Kidney epithelial cell (primary cell): ENCODE measurements around the gene SPTBN4. TPM values are rescaled to one million over a fixed set of nuclear protein-coding genes. Genes with fewer than 3 reads are reported as not detected.

ENCODE experiments used
- DNase-seq: peaks from one replicate; pipeline ENCODE4 v3.0.0-alpha.2; 2010; ENCODE audit warnings: low read depth
- H3K27me3 ChIP-seq: 2 replicates; pipeline ENCODE4 v1.6.0; 2011; ENCODE audit warnings: low read length; ENCODE audit not compliant: control insufficient read depth, insufficient read depth
- H3K36me3 ChIP-seq: 2 replicates; pipeline ENCODE4 v1.5.1; 2011; ENCODE audit warnings: low read length; ENCODE audit not compliant: control insufficient read depth, insufficient read depth
- H3K4me3 ChIP-seq: 2 replicates; pipeline ENCODE4 v1.5.1; 2011; ENCODE audit warnings: low read depth, mild to moderate bottlenecking, control low read depth, low read length
- total RNA-seq: library from RNA; depleted of rRNA; stranded (reverse); fragments of >200 nt; gene quantifications from 2 replicates; pipeline ENCODE4 v1.2.3, GENCODE V29; 2015
- TF ChIP-seq, protein P1 (sequence below): IDR thresholded peaks from 2 replicates; pipeline ENCODE4 v1.5.1; 2011; ENCODE audit warnings: mild to moderate bottlenecking, moderate library complexity, low read length, control low read depth, inconsistent platforms; ENCODE audit not compliant: insufficient read depth, poor library complexity, severe bottlenecking

SPTBN4 gene
- total RNA-seq, 1 donor from 2014 or later, result 2.4 TPM

DNA sequence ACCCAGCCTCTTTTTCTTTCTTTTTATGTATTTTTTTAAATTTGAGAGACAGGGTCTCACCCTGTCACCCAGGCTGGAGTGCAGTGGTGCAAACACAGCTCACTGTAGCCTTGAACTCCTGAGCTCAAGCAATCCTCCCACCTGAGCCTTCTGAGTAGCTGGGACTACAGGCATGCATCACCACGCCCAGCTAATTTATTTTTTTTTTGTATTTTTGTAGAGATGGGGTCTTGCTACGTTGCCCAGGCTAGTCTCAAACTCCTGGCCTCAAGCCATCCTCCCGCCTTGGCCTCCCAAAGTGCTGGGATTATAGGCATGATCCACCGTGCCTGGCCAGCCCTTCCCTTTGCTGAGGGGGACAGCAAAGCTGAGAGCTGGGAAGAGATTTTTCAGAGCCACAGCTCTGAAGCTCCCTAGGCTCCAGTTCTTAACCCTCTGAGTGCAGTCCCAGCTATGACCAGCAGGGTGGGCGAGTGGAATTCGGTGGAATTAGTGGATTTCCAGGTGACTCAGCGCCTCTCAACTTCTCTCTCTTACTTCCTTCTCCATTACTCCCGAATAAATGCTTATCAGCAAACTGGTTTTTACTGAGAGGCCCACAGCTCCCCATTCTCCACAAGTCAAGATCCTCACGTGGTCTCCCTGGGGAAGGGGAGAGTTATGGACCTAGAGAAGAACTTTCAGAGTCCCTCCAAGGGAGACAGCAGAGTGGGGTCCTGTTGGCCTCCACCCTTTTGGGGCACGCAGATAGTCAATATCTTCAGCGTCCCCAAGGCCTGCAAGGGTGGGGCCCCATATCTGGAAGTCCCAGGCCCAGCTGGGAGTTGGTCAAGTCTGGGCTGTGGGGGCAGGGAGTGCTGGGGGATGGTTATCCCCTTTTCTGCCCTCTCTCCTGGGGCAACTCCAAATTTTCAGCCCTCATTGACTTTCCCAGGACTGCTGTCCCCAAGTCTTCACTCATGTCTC lies 2.5 kb upstream of the SPTBN4 start:
- Histone ChIP-seq H3K4me3 (no peak overlapping the region), H3K36me3 (no peaks in the 10 kb centered on the region)
- DNase-seq, result peak; percentile 61

DNA sequence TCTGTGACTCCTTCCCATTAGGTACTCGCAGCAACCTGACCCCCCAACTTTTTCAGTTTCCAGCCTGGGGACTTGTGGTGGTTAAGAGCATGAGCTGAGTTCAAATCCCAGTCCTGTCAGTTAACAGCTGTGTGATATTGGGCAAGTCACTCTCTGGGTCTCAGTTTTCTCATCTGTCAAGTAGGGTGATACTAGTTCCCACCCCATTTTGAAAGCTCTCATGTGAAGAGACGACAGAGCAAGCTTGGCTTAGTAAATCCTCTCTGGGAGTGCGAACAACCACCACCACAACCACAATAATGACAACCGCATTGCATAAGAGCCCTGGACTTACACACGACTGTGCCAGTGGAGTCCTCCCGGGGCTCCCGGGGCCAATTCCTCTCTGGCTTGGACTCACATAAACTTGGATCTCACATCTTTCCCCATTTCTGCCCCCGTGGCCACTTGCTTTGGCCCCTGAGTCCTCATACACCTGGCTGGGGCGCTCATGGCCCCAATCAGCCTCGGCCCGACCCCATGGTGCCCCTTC lies 1.7 kb upstream of the SPTBN4 start:
- H3K36me3 ChIP-seq, result no peaks in the 10 kb centered on the region
- TF ChIP-seq, protein P1, sequence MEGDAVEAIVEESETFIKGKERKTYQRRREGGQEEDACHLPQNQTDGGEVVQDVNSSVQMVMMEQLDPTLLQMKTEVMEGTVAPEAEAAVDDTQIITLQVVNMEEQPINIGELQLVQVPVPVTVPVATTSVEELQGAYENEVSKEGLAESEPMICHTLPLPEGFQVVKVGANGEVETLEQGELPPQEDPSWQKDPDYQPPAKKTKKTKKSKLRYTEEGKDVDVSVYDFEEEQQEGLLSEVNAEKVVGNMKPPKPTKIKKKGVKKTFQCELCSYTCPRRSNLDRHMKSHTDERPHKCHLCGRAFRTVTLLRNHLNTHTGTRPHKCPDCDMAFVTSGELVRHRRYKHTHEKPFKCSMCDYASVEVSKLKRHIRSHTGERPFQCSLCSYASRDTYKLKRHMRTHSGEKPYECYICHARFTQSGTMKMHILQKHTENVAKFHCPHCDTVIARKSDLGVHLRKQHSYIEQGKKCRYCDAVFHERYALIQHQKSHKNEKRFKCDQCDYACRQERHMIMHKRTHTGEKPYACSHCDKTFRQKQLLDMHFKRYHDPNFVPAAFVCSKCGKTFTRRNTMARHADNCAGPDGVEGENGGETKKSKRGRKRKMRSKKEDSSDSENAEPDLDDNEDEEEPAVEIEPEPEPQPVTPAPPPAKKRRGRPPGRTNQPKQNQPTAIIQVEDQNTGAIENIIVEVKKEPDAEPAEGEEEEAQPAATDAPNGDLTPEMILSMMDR, result no peak
- H3K27me3 ChIP-seq, result peaks cover 14% of the 10 kb centered on the region
- no peak for DNase-seq
- H3K4me3 ChIP-seq, result peak overlapping the region; percentile 66

More for the DNA sequence above, 2.5 kb upstream of the SPTBN4 start:
- H3K27me3 ChIP-seq, result peaks cover 14% of the 10 kb centered on the region
- TF ChIP-seq, protein P1, result peak; percentile 84

- TF ChIP-seq, protein P1, result no peak
- peak within 1 kb of the TSS; percentile 66 for H3K4me3 ChIP-seq
- H3K27me3 ChIP-seq, result peaks cover 14% of the 10 kb centered on the region
- peak; percentile 91 for DNase-seq
- H3K36me3 ChIP-seq, result no peaks in the 10 kb centered on the region
Measured at GRCh38 chr19:40465557-40466218, 1.1 kb upstream of the SPTBN4 start, which contains the start of gene BLVRB. Gene BLVRB (minus strand): TSS chr19:40465745. CDS start chr19:40465688, 57 bp downstream.

DNA sequence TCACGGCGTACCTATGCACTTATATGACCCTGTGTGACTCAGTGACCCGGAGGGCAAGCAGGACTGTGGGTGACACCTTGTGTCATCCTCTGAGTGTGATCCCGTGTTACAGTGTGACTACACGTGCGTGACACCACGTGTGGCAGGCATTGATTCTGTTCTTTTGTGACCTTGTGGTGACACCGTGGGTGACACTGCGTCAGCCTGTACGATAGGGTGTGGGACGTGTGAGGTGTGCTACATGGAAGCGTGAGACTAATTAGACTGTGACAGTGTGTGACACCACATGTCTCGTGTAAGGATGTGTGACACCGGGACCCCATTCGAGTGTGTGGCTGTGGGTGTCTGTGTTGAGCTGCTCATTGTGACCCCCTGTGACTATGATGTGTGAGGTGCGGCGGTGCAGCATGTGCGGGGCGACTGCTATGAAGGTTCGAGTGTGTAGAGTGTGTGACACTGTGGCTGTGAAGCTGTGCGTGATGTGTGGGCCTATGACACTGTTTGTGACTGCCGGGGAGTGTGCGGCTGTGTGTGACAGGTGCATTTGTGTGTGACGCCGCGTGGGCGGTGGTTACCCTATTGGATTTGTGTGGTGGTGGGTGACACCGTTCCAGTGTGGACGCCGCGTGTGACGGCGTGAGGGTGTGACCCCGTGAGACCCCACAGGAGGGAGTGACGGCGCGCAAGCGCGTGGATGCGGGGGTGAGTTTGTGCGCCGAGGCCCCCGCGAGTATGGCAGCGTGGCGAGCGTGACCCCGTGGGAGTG lies 399 bp upstream of the SPTBN4 start:
- peaks cover 14% of the 10 kb centered on the region for H3K27me3 ChIP-seq
- peak overlapping the region; percentile 14 for H3K4me3 ChIP-seq
- DNase-seq, result no peak
- no peaks in the 10 kb centered on the region for H3K36me3 ChIP-seq
- TF ChIP-seq, protein P1, result no peak

- TF ChIP-seq, protein P1, result no peak
- no peak for DNase-seq
- no peak overlapping the region for H3K4me3 ChIP-seq
- H3K36me3 ChIP-seq, result no peaks in the 10 kb centered on the region
- peaks cover 14% of the 10 kb centered on the region for H3K27me3 ChIP-seq
Measured at GRCh38 chr19:40469011-40469410, 2.2 kb downstream of the SPTBN4 start.
